Measurements from ENCODE around the gene CGB8.
"Not testable (repeated sequence)": the region's sequence is repeated elsewhere in the genome, so short reads cannot be mapped to it uniquely, and the experiment has no call there.

CGB8 gene

GRCh38 chr19:49049011-49049410 lies at the start of gene CGB8:
Gene CGB8, minus strand, starts transcription at chr19:49049111. Its CDS starts 372 bp downstream, at chr19:49048739.
- H3K4me3 ChIP-seq (ENCODE audit: low read depth, low read length) = not testable (repeated sequence)

GRCh38 chr19:49097453-49098288 lies 48.8 kb upstream of the CGB8 start:
- no peak overlapping the region for H3K4me3 ChIP-seq (ENCODE audit: low read depth, low read length)

GRCh38 chr19:49094505-49095482 lies 45.9 kb upstream of the CGB8 start:
- no peak for TF ChIP-seq CTCF (IDR thresholded peaks at IDR 0.05; ENCODE audit: low read depth, low read length)

More at GRCh38 chr19:49097453-49098288, 48.8 kb upstream of the CGB8 start:
- peak; percentile 98 for TF ChIP-seq CTCF (IDR thresholded peaks at IDR 0.05; ENCODE audit: low read depth, low read length)

GRCh38 chr19:49092686-49093085 lies 43.8 kb upstream of the CGB8 start:
- no peak for TF ChIP-seq CTCF (IDR thresholded peaks at IDR 0.05; ENCODE audit: low read depth, low read length)
- no peak overlapping the region for H3K4me3 ChIP-seq (ENCODE audit: low read depth, low read length)

More at GRCh38 chr19:49094505-49095482, 45.9 kb upstream of the CGB8 start:
- H3K4me3 ChIP-seq (ENCODE audit: low read depth, low read length) = no peak overlapping the region

GRCh38 chr19:49091391-49092038 lies 42.6 kb upstream of the CGB8 start:
- TF ChIP-seq CTCF (IDR thresholded peaks at IDR 0.05; ENCODE audit: low read depth, low read length) = no peak
- H3K4me3 ChIP-seq (ENCODE audit: low read depth, low read length) = no peak overlapping the region

GRCh38 chr19:49086296-49086695 lies 37.4 kb upstream of the CGB8 start:
- TF ChIP-seq CTCF (IDR thresholded peaks at IDR 0.05; ENCODE audit: low read depth, low read length) = no peak
- peak overlapping the region; percentile 70 for H3K4me3 ChIP-seq (ENCODE audit: low read depth, low read length)

- peak overlapping the region; percentile 70 for H3K4me3 ChIP-seq (ENCODE audit: low read depth, low read length)
- no peak for TF ChIP-seq CTCF (IDR thresholded peaks at IDR 0.05; ENCODE audit: low read depth, low read length)
Observed at GRCh38 chr19:49085868-49086232, 36.9 kb upstream of the CGB8 start.

Measured in WI38 (cell line).